HepG2 (cell line): ENCODE data around the gene RRBP1. TPM values are rescaled to one million over a fixed set of nuclear protein-coding genes. Genes with fewer than 3 reads are reported as not detected.

ENCODE experiments used
- AGO1 ChIP-seq: fragments of 200-400 bp; formaldehyde crosslinking; IDR thresholded peaks from 2 replicates; pipeline ENCODE4 v1.6.1; 2017; ENCODE audit warnings: mild to moderate bottlenecking, low read depth, low read length, moderate library complexity; ENCODE audit not compliant: poor library complexity, severe bottlenecking
- BRD4 ChIP-seq: sonication (generic); formaldehyde crosslinking; IDR thresholded peaks from 2 replicates; pipeline ENCODE4 v1.4.0; 2020; ENCODE audit warnings: missing genetic modification reagents
- CHD2 ChIP-seq: IDR thresholded peaks from 2 replicates; pipeline ENCODE4 v1.6.1; 2011; ENCODE audit warnings: low read depth, low read length, improper control_type of control experiment
- HCFC1 ChIP-seq: fragments of 150-350 bp; IDR thresholded peaks from 2 replicates; pipeline ENCODE4 v1.6.1; 2014; ENCODE audit warnings: low read depth, low read length
- HDAC1 ChIP-seq: sonication (generic); formaldehyde crosslinking; IDR thresholded peaks from 2 replicates; pipeline ENCODE4 v1.5.1; 2020; ENCODE audit warnings: mild to moderate bottlenecking, missing genetic modification reagents
- MAFG ChIP-seq: sonication (generic); formaldehyde crosslinking; IDR thresholded peaks from 2 replicates; pipeline ENCODE4 v1.5.1; 2020; ENCODE audit warnings: mild to moderate bottlenecking, missing genetic modification reagents
- NBN ChIP-seq: fragments of 450-650 bp; conservative IDR thresholded peaks from 2 replicates; pipeline ENCODE4 v1.6.1; 2017
- RARA ChIP-seq: IDR thresholded peaks from 2 replicates; pipeline ENCODE4 v1.6.1; 2016; ENCODE audit warnings: missing genetic modification reagents, missing compliant biosample characterization
- RBFOX2 ChIP-seq: fragments of 200-400 bp; formaldehyde crosslinking; IDR thresholded peaks from 2 replicates; pipeline ENCODE4 v1.6.1; 2017; ENCODE audit warnings: low read depth, mild to moderate bottlenecking, low read length
- SRSF4 ChIP-seq: fragments of 200-400 bp; formaldehyde crosslinking; IDR thresholded peaks from one replicate; pipeline ENCODE4 v1.6.1; 2018; ENCODE audit warnings: mild to moderate bottlenecking, low read depth, low read length, moderate library complexity; ENCODE audit not compliant: poor library complexity, severe bottlenecking
- SUZ12 ChIP-seq: fragments of 150-350 bp; IDR thresholded peaks from 2 replicates; pipeline ENCODE4 v1.6.1; 2014; ENCODE audit warnings: low read depth, low read length
- SYNCRIP ChIP-seq: fragments of 200-400 bp; formaldehyde crosslinking; IDR thresholded peaks from 2 replicates; pipeline ENCODE4 v1.6.1; 2018; ENCODE audit warnings: mild to moderate bottlenecking, low read depth, low read length; ENCODE audit not compliant: insufficient read depth
- ZMYM2 ChIP-seq: sonication (generic); formaldehyde crosslinking; IDR thresholded peaks from 2 replicates; pipeline ENCODE4 v1.8.0; 2022; ENCODE audit warnings: mild to moderate bottlenecking, missing genetic modification reagents
- ZNF136 ChIP-seq: sonication (generic); formaldehyde crosslinking; IDR thresholded peaks from 2 replicates; pipeline ENCODE4 v1.8.1; 2022; ENCODE audit warnings: low read depth, mild to moderate bottlenecking, moderate library complexity, missing genetic modification reagents
- ZNF235 ChIP-seq: sonication (generic); formaldehyde crosslinking; IDR thresholded peaks from 2 replicates; pipeline ENCODE4 v1.8.1; 2023; ENCODE audit warnings: mild to moderate bottlenecking, missing genetic modification reagents, borderline replicate concordance
- ZNF501 ChIP-seq: sonication (generic); formaldehyde crosslinking; IDR thresholded peaks from 2 replicates; pipeline ENCODE4 v1.5.1; 2020; ENCODE audit warnings: mild to moderate bottlenecking, moderate library complexity, missing genetic modification reagents
- ZNF629 ChIP-seq: sonication (generic); formaldehyde crosslinking; conservative IDR thresholded peaks from 2 replicates; pipeline ENCODE4 v1.5.0; 2020; ENCODE audit warnings: missing genetic modification reagents
- ZNF776 ChIP-seq: sonication (generic); formaldehyde crosslinking; IDR thresholded peaks from 2 replicates; pipeline ENCODE4 v1.4.0; 2020; ENCODE audit warnings: mild to moderate bottlenecking, missing genetic modification reagents
- ZNF839 ChIP-seq: sonication (generic); formaldehyde crosslinking; IDR thresholded peaks from 2 replicates; pipeline ENCODE4 v1.4.0; 2020; ENCODE audit warnings: missing genetic modification reagents, mild to moderate bottlenecking, borderline replicate concordance
- ZNF841 ChIP-seq: sonication (generic); formaldehyde crosslinking; IDR thresholded peaks from 2 replicates; pipeline ENCODE4 v1.8.1; 2023; ENCODE audit warnings: missing genetic modification reagents, borderline replicate concordance
- polyA plus RNA-seq, 8 experiments: library from polyadenylated mRNA; depleted of rRNA in 3 of 8; stranded (reverse) in 7 of 8; unstranded in 1 of 8; fragments of >200 nt; fragmentation: Illumina TruSeq in 4 of 8; extraction: Trizol in 4 of 8; gene quantifications; 2 replicates each; pipeline versions ENCODE4 v1.2.1 to v1.2.3, GENCODE V29; 2011 to 2016; ENCODE audit warnings: low read depth in 4 of 8, missing spikeins in 1 of 8, mixed read lengths in 1 of 8; ENCODE audit not compliant: insufficient read depth in 1 of 8
- total RNA-seq, 5 experiments: library from RNA; depleted of rRNA; stranded (reverse); fragments of >200 nt; fragmentation: Illumina TruSeq; extraction: Trizol; gene quantifications; 2 replicates each; pipeline ENCODE4 v1.2.3, GENCODE V29; 2016; ENCODE audit warnings: low read depth in 1 of 5
- TF ChIP-seq, protein P1 (sequence below): IDR thresholded peaks from 2 replicates; pipeline ENCODE4 v1.6.1; 2016; ENCODE audit warnings: missing biosample characterization, missing genetic modification reagents, low read depth
- TF ChIP-seq, protein P2 (sequence below): sonication (generic); formaldehyde crosslinking; conservative IDR thresholded peaks from 2 replicates; pipeline ENCODE4 v1.8.1; 2023; ENCODE audit warnings: missing genetic modification reagents
- TF ChIP-seq, protein P3 (sequence below), 2 experiments: sonication (generic) in 1 of 2; formaldehyde crosslinking in 1 of 2; IDR thresholded peaks; 2 replicates each; pipeline versions ENCODE4 v1.4.0 to v1.6.1; 2018 to 2020; ENCODE audit warnings: missing genetic modification reagents in 2 of 2, borderline replicate concordance in 1 of 2, low read depth in 1 of 2, mild to moderate bottlenecking in 1 of 2, missing biosample characterization in 1 of 2
- TF ChIP-seq, protein P4 (sequence below): sonication (generic); IDR thresholded peaks from 2 replicates; pipeline ENCODE4 v1.6.1; 2016; ENCODE audit warnings: low read depth, borderline replicate concordance

RRBP1 gene
- total and polyA plus RNA-seq, 2 of the 13 experiments (the other 11 are each of a cell fraction or from before 2014, with no cell fraction given): 150 to 222 TPM

DNA sequence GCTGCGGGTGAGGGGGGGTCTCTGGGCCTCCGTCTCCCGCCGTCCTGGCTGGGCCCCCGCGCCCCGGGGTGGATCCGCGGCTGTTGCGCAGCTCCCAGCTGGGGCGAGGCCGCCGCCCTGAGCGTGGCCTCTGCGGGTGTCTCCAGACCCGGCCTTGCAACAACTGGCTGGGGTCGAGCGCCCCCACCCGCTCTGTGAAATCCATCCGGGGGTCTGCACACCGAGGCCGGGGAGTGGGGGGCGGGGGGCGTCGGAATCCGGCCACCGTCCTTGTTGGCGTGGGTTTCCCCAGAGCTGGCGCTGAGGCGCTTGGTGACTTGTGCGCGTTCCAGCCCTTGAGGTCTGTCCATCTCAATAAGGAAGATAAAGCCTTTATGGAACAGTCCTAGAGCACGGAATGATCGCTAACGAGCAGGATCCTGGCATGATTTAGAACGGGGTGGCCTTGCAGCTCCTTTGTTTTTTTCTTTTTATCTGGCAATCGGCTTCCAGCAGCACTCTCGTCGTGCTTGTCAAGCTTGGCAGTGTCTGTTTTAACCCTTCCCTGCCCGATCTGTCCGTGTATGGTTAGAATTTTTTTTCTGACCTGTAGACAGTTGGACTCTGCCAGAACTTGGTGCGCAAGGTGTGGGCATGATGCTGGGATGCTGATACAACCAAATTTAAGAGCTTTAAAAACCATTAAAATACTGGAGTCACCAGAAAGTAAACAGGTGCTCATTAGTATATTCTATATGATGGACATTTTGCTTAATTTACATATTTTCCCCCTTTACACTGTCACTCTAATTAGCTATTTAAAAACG, 111.5 kb downstream of the RRBP1 start (continued):
- no peak for TF ChIP-seq RARA (CRISPR knock-in tag)
- TF ChIP-seq ZNF839 (CRISPR knock-in tag): no peak
- peak; percentile 1; the same call in 1 of the 2 replicates for TF ChIP-seq HDAC1 (CRISPR knock-in tag)
- TF ChIP-seq, protein P1, sequence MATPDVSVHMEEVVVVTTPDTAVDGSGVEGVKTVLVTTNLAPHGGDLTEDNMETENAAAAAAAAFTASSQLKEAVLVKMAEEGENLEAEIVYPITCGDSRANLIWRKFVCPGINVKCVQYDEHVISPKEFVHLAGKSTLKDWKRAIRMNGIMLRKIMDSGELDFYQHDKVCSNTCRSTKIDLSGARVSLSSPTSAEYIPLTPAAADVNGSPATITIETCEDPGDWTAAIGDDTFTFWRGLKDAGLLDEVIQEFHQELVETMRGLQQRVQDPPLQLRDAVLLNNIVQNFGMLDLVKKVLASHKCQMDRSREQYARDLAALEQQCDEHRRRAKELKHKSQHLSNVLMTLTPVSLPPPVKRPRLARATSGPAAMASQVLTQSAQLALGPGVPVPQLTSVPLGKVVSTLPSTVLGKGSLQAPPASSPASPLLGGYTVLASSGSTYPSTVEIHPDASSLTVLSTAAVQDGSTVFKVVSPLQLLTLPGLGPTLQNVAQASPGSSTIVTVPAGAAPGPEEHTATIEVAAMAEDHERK: no peak
- 0 out of 2 replicates have a peak, but pooled peaks have one; percentile 23 for TF ChIP-seq CHD2
- TF ChIP-seq ZNF841 (CRISPR knock-in tag): no peak
- peak; percentile 24 for TF ChIP-seq SRSF4
- TF ChIP-seq ZNF776 (CRISPR knock-in tag): peak; percentile 88; the same call in 1 of the 2 replicates
- TF ChIP-seq ZMYM2 (CRISPR knock-in tag): no peak
- 0 out of 2 replicates have a peak, but pooled peaks have one; percentile 11 for TF ChIP-seq ZNF136
- no peak for TF ChIP-seq ZNF629 (CRISPR knock-in tag)
- TF ChIP-seq BRD4 (CRISPR knock-in tag): no peak
- TF ChIP-seq, protein P2, sequence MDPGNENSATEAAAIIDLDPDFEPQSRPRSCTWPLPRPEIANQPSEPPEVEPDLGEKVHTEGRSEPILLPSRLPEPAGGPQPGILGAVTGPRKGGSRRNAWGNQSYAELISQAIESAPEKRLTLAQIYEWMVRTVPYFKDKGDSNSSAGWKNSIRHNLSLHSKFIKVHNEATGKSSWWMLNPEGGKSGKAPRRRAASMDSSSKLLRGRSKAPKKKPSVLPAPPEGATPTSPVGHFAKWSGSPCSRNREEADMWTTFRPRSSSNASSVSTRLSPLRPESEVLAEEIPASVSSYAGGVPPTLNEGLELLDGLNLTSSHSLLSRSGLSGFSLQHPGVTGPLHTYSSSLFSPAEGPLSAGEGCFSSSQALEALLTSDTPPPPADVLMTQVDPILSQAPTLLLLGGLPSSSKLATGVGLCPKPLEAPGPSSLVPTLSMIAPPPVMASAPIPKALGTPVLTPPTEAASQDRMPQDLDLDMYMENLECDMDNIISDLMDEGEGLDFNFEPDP (CRISPR knock-in tag): no peak
- peak; percentile 79; the same call in 1 of the 2 replicates for TF ChIP-seq ZNF501
- no peak for TF ChIP-seq HCFC1
- TF ChIP-seq SYNCRIP: no peak
- TF ChIP-seq ZNF235 (CRISPR knock-in tag): peak; percentile 88; the same call in 1 of the 2 replicates
- peak; percentile 2; the same call in 1 of the 2 replicates for TF ChIP-seq MAFG
- TF ChIP-seq, protein P3, sequence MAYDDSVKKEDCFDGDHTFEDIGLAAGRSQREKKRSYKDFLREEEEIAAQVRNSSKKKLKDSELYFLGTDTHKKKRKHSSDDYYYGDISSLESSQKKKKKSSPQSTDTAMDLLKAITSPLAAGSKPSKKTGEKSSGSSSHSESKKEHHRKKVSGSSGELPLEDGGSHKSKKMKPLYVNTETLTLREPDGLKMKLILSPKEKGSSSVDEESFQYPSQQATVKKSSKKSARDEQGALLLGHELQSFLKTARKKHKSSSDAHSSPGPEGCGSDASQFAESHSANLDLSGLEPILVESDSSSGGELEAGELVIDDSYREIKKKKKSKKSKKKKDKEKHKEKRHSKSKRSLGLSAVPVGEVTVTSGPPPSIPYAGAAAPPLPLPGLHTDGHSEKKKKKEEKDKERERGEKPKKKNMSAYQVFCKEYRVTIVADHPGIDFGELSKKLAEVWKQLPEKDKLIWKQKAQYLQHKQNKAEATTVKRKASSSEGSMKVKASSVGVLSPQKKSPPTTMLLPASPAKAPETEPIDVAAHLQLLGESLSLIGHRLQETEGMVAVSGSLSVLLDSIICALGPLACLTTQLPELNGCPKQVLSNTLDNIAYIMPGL (CRISPR knock-in tag; IDR thresholded peaks at IDR 0.05; ENCODE audit: borderline replicate concordance in 1 of 2, low read depth in 1 of 2): peak; percentile 74 to 87; a peak in 3 of 4 replicates
- no peak for TF ChIP-seq NBN
- TF ChIP-seq RBFOX2: peak; percentile 61
- no peak for TF ChIP-seq AGO1
- no peak for TF ChIP-seq SUZ12
- TF ChIP-seq, protein P4, sequence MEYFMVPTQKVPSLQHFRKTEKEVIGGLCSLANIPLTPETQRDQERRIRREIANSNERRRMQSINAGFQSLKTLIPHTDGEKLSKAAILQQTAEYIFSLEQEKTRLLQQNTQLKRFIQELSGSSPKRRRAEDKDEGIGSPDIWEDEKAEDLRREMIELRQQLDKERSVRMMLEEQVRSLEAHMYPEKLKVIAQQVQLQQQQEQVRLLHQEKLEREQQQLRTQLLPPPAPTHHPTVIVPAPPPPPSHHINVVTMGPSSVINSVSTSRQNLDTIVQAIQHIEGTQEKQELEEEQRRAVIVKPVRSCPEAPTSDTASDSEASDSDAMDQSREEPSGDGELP: peak; percentile 69; the same call in 1 of the 2 replicates
